Nephron progenitor cell (in vitro differentiated cells): Measurements from ENCODE around the gene SHBG.

Source experiments
- DNase-seq: peaks from one replicate; pipeline ENCODE4 v3.0.0; 2021
- H3K27ac Mint-ChIP-seq: 2 replicates; pipeline ENCODE4 v1.8.0; 2021; ENCODE audit warnings: mild to moderate bottlenecking, moderate library complexity, mixed read lengths
- H3K27me3 Mint-ChIP-seq: 2 replicates; pipeline ENCODE4 v1.8.0; 2021; ENCODE audit warnings: mild to moderate bottlenecking, low read depth, mixed read lengths; ENCODE audit not compliant: poor library complexity
- H3K36me3 Mint-ChIP-seq: 2 replicates; pipeline ENCODE4 v1.8.0; 2021; ENCODE audit warnings: low read depth, mixed read lengths
- H3K4me1 Mint-ChIP-seq: 2 replicates; pipeline ENCODE4 v1.8.0; 2021; ENCODE audit warnings: mixed read lengths
- H3K4me3 Mint-ChIP-seq: 2 replicates; pipeline ENCODE4 v1.8.0; 2021; ENCODE audit warnings: mild to moderate bottlenecking, moderate library complexity, mixed read lengths
- H3K9me3 Mint-ChIP-seq: 2 replicates; pipeline ENCODE4 v1.8.0; 2021; ENCODE audit warnings: mild to moderate bottlenecking, moderate library complexity, mixed read lengths
- CTCF ChIP-seq: fragments of 200-600 bp; sonication (generic); IDR thresholded peaks from 2 replicates; pipeline ENCODE4 v1.5.0; 2021; ENCODE audit warnings: antibody characterized with exemption

Gene SHBG

GRCh38 chr17:7647018-7647417 is 17.1 kb downstream of the SHBG start:
- Mint-ChIP-seq H3K4me3 (no peak overlapping the region), H3K27me3 (peaks cover 27% of the 10 kb centered on the region), H3K36me3 (no peaks in the 10 kb centered on the region), H3K4me1 (peaks cover 19% of the 10 kb centered on the region), H3K9me3 (no peaks in the 10 kb centered on the region), H3K27ac (no peak overlapping the region)
- no peak for TF ChIP-seq CTCF
- no peak for DNase-seq

GRCh38 chr17:7650509-7651096 is 20.7 kb downstream of the SHBG start, which contains the start of gene ATP1B2:
TSS of gene ATP1B2 (plus strand) at chr17:7650926. CDS start at chr17:7651519, 593 bp downstream.
- peak; percentile 91 for DNase-seq
- Mint-ChIP-seq H3K27me3 (peaks cover 36% of the 10 kb centered on the region), H3K36me3 (peaks cover 22% of the 10 kb centered on the region), H3K4me1 (peaks cover 40% of the 10 kb centered on the region), H3K4me3 (peak within 1 kb of the TSS; percentile 85), H3K9me3 (no peaks in the 10 kb centered on the region), H3K27ac (peak within 1 kb of the TSS; percentile 15)
- TF ChIP-seq CTCF = no peak

GRCh38 chr17:7651097-7651664 is 21.2 kb downstream of the SHBG start:
- H3K27me3 Mint-ChIP-seq = peaks cover 36% of the 10 kb centered on the region
- TF ChIP-seq CTCF = no peak
- DNase-seq = no peak
- H3K9me3 Mint-ChIP-seq = no peaks in the 10 kb centered on the region
- no peak overlapping the region for H3K27ac Mint-ChIP-seq
- H3K4me3 Mint-ChIP-seq = peak overlapping the region; percentile 84
- peaks cover 46% of the 10 kb centered on the region for H3K4me1 Mint-ChIP-seq
- H3K36me3 Mint-ChIP-seq = peaks cover 28% of the 10 kb centered on the region

- Mint-ChIP-seq H3K27me3 (peaks cover 36% of the 10 kb centered on the region), H3K36me3 (peaks cover 31% of the 10 kb centered on the region), H3K4me1 (peaks cover 52% of the 10 kb centered on the region), H3K9me3 (no peaks in the 10 kb centered on the region), H3K27ac (no peak overlapping the region), H3K4me3 (peak overlapping the region; percentile 85)
- no peak for TF ChIP-seq CTCF
- peak; percentile 57 for DNase-seq
Measured at GRCh38 chr17:7651665-7652387, 21.9 kb downstream of the SHBG start.

GRCh38 chr17:7652388-7653356 is 22.7 kb downstream of the SHBG start:
- Mint-ChIP-seq H3K36me3 (peaks cover 31% of the 10 kb centered on the region), H3K27ac (no peak overlapping the region), H3K27me3 (peaks cover 36% of the 10 kb centered on the region), H3K9me3 (no peaks in the 10 kb centered on the region), H3K4me3 (peak overlapping the region; percentile 85), H3K4me1 (peaks cover 61% of the 10 kb centered on the region)
- no peak for TF ChIP-seq CTCF
- DNase-seq = no peak
